ENCODE measurements around the gene GNPTAB.

GNPTAB gene

DNA sequence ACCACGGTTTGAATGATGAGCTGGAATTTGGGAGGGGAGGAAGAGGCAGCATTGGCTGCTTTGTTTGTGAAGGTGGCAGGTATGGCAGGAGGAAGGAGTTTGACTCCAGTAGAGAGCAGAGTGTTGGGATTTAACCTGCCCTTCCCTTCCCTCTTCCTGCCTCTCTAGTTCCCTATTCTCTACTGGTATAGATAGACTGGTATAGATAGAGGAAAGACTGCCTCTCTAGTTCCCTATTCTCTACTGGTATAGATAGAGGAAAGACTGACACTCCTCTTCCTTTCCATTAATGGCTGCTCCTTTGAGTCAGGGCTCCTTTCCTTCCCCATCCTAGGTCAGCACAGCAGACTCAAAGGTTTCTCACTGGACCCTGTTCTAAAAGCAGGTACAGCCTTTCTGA is 83.1 kb downstream of the GNPTAB start:
- peaks cover 4% of the 10 kb centered on the region; the same call in 1 of the 2 replicates for H3K36me3 ChIP-seq
- no peak overlapping the region for H3K4me3 ChIP-seq (ENCODE audit: low read depth, low read length)
- H3K9me3 ChIP-seq (ENCODE audit: severe bottlenecking): no peaks in the 10 kb centered on the region
- no peak overlapping the region for H3K27ac ChIP-seq
- TF ChIP-seq, protein P1, sequence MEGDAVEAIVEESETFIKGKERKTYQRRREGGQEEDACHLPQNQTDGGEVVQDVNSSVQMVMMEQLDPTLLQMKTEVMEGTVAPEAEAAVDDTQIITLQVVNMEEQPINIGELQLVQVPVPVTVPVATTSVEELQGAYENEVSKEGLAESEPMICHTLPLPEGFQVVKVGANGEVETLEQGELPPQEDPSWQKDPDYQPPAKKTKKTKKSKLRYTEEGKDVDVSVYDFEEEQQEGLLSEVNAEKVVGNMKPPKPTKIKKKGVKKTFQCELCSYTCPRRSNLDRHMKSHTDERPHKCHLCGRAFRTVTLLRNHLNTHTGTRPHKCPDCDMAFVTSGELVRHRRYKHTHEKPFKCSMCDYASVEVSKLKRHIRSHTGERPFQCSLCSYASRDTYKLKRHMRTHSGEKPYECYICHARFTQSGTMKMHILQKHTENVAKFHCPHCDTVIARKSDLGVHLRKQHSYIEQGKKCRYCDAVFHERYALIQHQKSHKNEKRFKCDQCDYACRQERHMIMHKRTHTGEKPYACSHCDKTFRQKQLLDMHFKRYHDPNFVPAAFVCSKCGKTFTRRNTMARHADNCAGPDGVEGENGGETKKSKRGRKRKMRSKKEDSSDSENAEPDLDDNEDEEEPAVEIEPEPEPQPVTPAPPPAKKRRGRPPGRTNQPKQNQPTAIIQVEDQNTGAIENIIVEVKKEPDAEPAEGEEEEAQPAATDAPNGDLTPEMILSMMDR (IDR thresholded peaks at IDR 0.05; ENCODE audit: low read depth, low read length): no peak
- no peaks in the 10 kb centered on the region for H3K27me3 ChIP-seq (ENCODE audit: insufficient read depth, low read depth, severe bottlenecking)
- no peak for DNase-seq

DNA sequence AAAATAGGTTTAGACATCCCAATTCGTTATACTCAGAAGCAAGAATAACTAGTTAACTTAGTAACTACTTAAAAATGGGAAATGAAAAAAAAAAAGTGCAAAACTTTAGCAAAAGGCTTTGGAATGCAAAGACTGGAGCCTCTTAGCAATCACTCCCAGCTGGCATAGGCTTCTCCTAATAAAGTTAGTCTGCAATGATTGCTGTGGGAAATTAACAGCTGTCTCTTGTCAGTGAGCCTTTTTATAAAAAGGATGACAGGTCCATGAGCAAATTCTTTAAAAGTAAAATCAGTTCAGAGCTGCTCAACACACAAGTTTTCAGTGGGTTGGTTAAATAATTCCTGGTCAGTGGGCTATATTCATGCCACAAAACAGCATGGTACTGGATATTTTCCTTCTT is 84.1 kb downstream of the GNPTAB start:
- no peaks in the 10 kb centered on the region for H3K27me3 ChIP-seq (ENCODE audit: insufficient read depth, low read depth, severe bottlenecking)

DNA sequence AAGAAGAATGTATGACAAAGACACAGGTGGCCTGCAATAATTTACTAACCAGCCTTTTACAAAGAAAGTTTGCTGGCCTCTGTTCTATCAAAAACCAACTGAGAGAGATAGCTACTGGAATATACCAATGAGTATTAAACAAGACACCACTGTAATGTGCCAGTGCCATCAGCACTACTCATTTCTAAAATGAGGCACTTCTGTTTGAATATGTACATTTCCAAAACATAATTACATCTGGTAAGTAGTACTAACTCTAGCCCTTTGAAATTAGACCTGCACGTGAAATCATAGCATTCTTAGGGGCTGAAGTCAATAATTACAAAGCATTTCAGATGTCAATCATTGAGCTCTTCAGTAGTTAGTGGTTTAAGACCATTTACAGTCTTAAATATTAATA is 84.6 kb downstream of the GNPTAB start:
- Histone ChIP-seq H3K27me3 (ENCODE audit: insufficient read depth, low read depth, severe bottlenecking) (no peaks in the 10 kb centered on the region), H3K4me3 (ENCODE audit: low read depth, low read length) (no peak overlapping the region), H3K27ac (no peak overlapping the region), H3K36me3 (peaks cover 4% of the 10 kb centered on the region; the same call in 1 of the 2 replicates), H3K9me3 (ENCODE audit: severe bottlenecking) (no peaks in the 10 kb centered on the region)
- TF ChIP-seq, protein P1 (IDR thresholded peaks at IDR 0.05; ENCODE audit: low read depth, low read length): no peak
- no peak for DNase-seq

More for the DNA sequence above, 84.1 kb downstream of the GNPTAB start:
- peaks cover 4% of the 10 kb centered on the region; the same call in 1 of the 2 replicates for H3K36me3 ChIP-seq
- H3K27ac ChIP-seq: no peak overlapping the region
- H3K4me3 ChIP-seq (ENCODE audit: low read depth, low read length): no peak overlapping the region
- TF ChIP-seq, protein P1 (IDR thresholded peaks at IDR 0.05; ENCODE audit: low read depth, low read length): no peak
- no peak for DNase-seq
- no peaks in the 10 kb centered on the region for H3K9me3 ChIP-seq (ENCODE audit: severe bottlenecking)

DNA sequence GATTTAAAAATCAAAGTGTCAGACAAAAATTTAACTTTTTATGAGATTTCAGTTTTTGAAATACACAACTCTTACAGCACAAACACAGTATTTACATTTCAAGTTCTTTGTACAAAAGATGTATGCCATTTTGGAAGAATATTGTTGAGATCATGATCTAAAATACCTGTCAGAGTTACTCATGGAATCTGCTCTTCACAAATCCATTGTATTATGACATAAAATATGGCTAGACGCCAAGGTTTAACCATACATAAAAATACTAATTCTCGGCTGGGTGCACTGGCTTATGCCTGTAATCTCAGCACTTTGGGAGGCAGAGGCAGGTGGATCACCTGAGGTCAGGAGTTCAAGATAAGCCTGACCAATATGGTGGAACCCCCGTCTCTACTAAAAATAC is 85.3 kb downstream of the GNPTAB start:
- Histone ChIP-seq H3K27ac (no peak overlapping the region), H3K27me3 (ENCODE audit: insufficient read depth, low read depth, severe bottlenecking) (no peaks in the 10 kb centered on the region), H3K4me3 (ENCODE audit: low read depth, low read length) (no peak overlapping the region), H3K36me3 (peaks cover 4% of the 10 kb centered on the region; the same call in 1 of the 2 replicates), H3K9me3 (ENCODE audit: severe bottlenecking) (no peaks in the 10 kb centered on the region)
- DNase-seq: no peak
- TF ChIP-seq, protein P1 (IDR thresholded peaks at IDR 0.05; ENCODE audit: low read depth, low read length): no peak

DNA sequence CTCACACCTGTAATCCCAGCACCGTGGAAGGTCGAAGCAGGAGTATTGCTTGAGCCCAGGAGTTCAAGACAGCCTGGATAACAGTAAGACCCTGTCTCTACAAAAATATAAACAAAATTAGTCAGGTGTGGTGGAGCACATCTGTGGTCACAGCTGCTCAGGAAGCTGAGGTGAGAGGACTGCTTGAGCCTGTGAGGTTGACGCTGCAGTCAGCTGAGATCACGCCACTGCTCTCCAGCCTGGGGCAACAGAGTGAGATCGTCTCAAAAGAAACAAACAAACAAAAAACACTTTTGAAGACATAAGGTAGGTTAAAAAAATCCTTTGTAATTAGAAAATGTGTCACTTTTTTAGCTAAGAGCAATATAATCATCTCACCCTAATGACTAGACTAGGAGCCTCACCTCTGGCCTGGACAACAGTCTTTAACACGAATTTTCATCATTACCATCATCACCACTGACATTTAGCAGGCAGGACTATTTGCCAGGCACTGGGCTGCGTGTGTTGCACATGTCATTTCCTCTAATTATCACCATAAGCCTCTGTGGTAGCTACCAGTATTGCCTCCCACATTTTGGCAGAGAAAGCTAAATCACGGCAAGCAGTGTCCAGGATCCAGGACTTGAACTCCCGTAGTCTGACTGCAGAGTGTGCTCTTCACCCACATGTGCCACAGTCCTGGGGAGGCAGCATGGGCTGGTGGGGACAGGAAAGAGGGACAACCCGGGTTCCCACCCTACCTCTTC is 86.9 kb downstream of the GNPTAB start:
- TF ChIP-seq, protein P1 (IDR thresholded peaks at IDR 0.05; ENCODE audit: low read depth, low read length): no peak
- no peak for DNase-seq
- Histone ChIP-seq H3K27ac (no peak overlapping the region), H3K4me3 (ENCODE audit: low read depth, low read length) (no peak overlapping the region), H3K36me3 (peaks cover 4% of the 10 kb centered on the region), H3K27me3 (ENCODE audit: insufficient read depth, low read depth, severe bottlenecking) (no peaks in the 10 kb centered on the region), H3K9me3 (ENCODE audit: severe bottlenecking) (no peaks in the 10 kb centered on the region)

DNA sequence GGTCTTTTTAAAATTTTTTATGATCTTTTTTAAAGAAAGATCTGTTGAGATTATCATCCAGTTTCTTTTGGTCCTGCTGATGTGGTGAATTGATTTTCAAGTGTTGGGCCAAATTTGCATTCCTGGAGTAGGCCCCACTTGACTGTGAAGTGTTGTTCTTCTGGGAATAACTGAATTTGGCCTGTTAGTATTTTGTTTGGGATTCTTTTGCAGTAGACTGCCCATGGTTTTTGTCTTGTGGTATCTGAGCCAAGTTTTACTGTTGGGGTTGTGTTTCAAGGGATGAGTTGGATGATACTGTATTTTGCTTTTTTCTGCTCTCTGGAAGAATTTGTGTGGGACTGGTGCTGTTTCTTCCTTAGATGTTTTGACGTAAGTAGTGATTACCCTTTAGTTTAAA is 87.5 kb downstream of the GNPTAB start:
- H3K27me3 ChIP-seq (ENCODE audit: insufficient read depth, low read depth, severe bottlenecking): no peaks in the 10 kb centered on the region
- no peak overlapping the region for H3K27ac ChIP-seq
- TF ChIP-seq, protein P1 (IDR thresholded peaks at IDR 0.05; ENCODE audit: low read depth, low read length): no peak
- no peaks in the 10 kb centered on the region for H3K9me3 ChIP-seq (ENCODE audit: severe bottlenecking)
- no peak overlapping the region for H3K4me3 ChIP-seq (ENCODE audit: low read depth, low read length)
- H3K36me3 ChIP-seq: peaks cover 4% of the 10 kb centered on the region
- DNase-seq: no peak

Data from WERI-Rb-1 (cell line).